ENCODE data around the gene SAP30BP. TPM values are rescaled to one million over a fixed set of nuclear protein-coding genes. Genes with fewer than 3 reads are reported as not detected.

SAP30BP gene
- total and polyA plus RNA-seq, 2 of the 8 experiments (the other 6 are each of a cell fraction or from before 2014, with no cell fraction given) = 63.3 to 79.9 TPM

DNA sequence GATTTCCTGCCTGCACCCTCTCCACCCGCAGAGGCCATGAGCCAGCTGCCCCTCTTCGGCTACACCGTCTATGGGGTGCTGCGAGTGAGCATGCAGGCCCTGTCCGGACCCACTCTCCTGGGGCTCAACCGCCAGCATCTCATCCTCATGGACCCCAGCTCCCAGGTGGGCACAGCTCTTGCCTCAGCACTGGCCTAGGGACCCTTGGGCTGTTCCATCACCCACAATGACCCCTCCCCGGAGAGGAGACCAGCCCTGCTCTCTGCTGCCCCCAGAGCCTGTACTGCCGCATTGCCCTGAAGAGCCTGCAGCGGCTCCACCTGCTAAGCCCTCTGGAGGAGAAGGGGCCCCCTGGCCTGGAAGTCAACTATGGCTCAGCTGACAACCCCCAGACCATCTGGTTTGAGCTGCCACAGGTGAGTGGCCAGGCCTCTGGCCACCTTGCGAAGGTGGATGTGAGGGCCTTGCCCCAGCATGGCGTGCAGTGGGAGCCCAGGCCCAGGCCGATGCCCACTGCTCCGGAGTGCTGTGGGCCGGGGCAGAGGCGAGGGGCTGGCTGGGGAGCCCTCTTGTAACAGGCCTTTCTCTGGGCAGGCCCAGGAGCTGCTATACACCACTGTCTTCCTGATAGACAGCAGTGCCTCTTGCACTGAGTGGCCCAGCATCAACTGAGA lies 41.2 kb upstream of the SAP30BP start (continued):
- TF ChIP-seq RAD21 (IDR thresholded peaks at IDR 0.05 in 1 of 2, conservative IDR thresholded peaks at IDR 0.05 in 1 of 2; ENCODE audit: low read depth in 2 of 2, low read length in 2 of 2) (peak; percentile 22 to 50; a peak in 3 of 4 replicates), GABPA (IDR thresholded peaks at IDR 0.05; ENCODE audit: borderline replicate concordance, insufficient read depth, low read length) (peak; percentile 73; the same call in 1 of the 2 replicates), EGR1 (IDR thresholded peaks at IDR 0.05; ENCODE audit: borderline replicate concordance, low read depth, low read length) (no peak), JUN (IDR thresholded peaks at IDR 0.05; ENCODE audit: low read depth, low read length) (no peak), USF2 (IDR thresholded peaks at IDR 0.05; ENCODE audit: low read length) (no peak), BCL11A (IDR thresholded peaks at IDR 0.05; ENCODE audit: low read depth in 2 of 2, low read length in 2 of 2) (no peak), HDAC6 (IDR thresholded peaks at IDR 0.05; ENCODE audit: low read depth, low read length) (no peak), TAF1 (IDR thresholded peaks at IDR 0.05; ENCODE audit: low read depth, low read length) (no peak), POLR2A (IDR thresholded peaks at IDR 0.05; ENCODE audit: control extremely low read depth in 1 of 2, low read depth in 2 of 2, low read length in 2 of 2) (0 out of 3 replicates have a peak, but pooled peaks of 1 of the 2 experiments have one; percentile 33), SUZ12 (IDR thresholded peaks at IDR 0.05; ENCODE audit: low read length) (no peak)

Data from H1 (cell line).